NCI-H2171 treated with DMSO at 0.1 percent for 48 hours (cell line): ENCODE measurements around the gene GNAZ.
"Not testable (repeated sequence)": the region's sequence is repeated elsewhere in the genome, so short reads cannot be mapped to it uniquely, and the experiment has no call there.

Experiments used
- DNase-seq: peaks from one replicate; lab custom pipeline; 2025; lab: John Stamatoyannopoulos, UW

GNAZ gene

DNA sequence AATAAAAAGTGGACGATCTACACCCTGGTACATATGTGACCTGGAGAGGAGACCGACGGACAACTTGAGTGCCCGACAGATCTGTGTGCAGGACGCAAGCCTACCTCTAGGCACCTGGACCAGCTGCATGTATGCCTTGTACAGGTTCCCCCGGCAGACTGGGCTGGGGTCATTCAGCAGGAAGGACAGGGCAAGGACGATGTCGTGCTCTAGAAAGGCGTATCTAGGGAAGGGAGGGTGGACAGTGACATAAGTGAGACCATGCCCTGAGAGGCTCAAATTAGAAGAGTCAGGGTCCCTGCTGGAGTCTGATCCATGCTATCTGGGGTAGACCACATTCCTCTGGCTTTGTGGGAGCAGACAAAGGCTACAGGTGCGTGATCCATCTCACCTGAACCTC, 63.6 kb downstream of the GNAZ start:
- DNase-seq: no peak

GRCh38 chr22:23136991-23137390, 66.7 kb downstream of the GNAZ start:
- not testable (repeated sequence) for DNase-seq

DNA sequence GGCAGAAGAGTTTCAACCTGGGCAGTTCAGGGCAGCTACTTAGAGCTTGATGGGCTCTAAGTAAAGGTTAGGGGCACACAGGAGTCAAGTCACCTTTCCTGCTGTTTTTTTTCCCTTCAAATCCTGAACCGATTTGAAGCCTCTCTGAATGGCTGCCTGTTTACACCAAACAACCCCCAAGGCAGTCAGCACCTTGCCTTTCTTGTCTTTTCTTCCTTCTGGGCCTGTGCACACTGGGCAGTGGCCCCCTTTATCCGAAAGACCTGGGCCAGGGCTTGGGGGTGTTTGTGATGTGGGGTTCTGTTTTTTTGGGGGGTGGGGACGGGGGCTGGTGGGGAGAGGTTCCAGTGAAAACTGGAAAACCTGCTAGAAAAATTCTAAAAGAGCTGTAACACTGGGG, 67.1 kb downstream of the GNAZ start:
- DNase-seq: no peak

- no peak for DNase-seq
These were observed 67.7 kb downstream of the GNAZ start for GRCh38 chr22:23137905-23138561.

GRCh38 chr22:23138584-23139435, 68.5 kb downstream of the GNAZ start:
- DNase-seq: peak; percentile 17

DNA sequence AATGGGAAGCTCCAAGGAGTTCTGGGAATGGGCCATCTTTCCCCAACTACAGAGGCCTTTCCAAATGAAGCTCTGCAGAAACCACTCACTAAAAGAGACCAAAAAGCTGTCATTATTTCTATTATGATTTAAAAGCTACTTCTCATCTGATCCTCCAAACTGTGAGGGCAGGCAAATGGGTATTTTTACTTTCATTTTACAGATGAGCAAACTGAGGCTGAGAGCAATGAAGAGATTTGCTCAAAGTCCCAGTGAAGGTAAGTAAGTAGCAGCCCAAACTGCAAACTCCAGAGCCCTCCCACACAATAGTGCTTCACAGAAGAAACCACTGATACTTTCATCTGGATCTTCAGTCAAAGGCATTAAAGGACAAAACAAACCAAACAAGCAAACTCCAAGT, 70.1 kb downstream of the GNAZ start:
- no peak for DNase-seq

DNA sequence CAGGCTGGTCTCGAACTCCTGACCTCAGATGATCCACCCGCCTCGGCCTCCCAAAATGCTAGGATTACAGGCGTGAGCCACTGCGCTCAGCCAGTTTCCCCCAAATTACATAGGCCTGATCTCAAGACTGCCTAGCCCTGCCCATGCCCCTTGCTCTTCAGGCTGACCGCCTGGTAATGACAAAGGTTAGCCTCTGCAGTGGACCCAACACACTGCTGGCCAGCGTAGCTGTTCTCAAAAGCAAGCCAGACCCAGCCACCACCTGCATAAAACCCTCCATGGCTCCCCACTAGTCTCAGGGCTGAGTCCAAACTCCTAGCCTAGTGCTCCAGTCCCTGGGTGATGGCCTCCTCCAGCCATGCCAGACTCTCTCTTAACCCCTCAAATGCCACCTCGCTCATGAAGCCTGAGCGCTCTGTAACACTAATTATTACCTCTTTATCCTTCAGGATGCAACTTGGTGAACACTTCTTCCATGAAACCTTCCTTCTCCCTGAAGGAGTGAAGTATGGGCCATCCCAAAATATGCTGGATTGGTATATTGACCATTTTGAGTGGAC, 72.3 kb downstream of the GNAZ start:
- no peak for DNase-seq

DNA sequence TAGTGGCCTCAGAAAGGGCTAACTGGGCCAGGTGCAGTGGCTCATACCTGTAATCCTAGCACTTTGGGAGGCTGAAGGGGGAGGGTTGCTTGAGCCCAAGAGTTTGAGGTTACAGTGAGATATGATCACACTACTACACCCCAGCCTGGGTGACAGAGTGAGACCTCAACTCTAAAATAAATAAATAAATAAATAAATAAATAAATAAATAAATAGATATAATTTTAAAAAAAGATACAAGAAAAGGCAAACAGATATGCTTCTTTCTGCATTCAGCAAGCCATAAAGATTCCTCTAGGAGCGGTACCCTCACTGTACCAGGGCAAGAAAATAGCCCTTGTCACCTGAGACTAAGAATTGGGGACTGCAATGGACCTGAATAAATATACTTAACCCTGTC, 72.8 kb downstream of the GNAZ start:
- no peak for DNase-seq

GRCh38 chr22:23144432-23144831, 74.1 kb downstream of the GNAZ start:
- DNase-seq: no peak

GRCh38 chr22:23144932-23145877, 74.9 kb downstream of the GNAZ start, which contains the start of gene RAB36:
Gene RAB36 (plus strand): TSS chr22:23145477. CDS start chr22:23146617, 1,140 bp downstream.
- DNase-seq: peak; percentile 99

DNA sequence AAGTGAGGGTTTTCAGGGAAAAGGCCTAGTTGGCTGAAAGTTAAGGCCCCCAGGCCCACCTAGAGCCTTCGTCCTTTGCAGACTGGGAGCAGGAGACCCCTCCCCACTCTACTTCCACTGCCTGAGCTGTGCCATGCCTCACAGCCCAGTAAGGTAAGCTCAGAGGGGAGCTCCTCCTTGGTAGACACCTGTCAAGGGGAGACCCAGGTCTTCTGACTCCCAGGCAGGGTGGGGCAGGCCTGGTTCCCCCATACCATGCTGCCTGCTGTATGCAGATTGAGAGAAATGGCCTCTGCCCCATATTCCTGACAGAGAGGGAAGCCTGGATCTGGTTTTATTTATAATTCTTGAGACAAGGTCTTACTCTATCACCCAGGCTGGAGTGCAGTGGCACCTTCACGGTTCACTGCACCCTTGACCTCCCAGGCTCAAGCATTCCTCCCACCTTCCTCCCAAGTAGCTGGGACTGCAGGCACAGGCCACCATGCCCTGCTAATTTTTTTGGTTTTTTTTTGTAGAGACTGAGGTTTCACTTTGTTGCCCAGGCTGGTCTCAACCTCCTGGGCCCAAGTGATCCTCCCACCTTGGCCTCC, 75.7 kb downstream of the GNAZ start:
- no peak for DNase-seq

DNA sequence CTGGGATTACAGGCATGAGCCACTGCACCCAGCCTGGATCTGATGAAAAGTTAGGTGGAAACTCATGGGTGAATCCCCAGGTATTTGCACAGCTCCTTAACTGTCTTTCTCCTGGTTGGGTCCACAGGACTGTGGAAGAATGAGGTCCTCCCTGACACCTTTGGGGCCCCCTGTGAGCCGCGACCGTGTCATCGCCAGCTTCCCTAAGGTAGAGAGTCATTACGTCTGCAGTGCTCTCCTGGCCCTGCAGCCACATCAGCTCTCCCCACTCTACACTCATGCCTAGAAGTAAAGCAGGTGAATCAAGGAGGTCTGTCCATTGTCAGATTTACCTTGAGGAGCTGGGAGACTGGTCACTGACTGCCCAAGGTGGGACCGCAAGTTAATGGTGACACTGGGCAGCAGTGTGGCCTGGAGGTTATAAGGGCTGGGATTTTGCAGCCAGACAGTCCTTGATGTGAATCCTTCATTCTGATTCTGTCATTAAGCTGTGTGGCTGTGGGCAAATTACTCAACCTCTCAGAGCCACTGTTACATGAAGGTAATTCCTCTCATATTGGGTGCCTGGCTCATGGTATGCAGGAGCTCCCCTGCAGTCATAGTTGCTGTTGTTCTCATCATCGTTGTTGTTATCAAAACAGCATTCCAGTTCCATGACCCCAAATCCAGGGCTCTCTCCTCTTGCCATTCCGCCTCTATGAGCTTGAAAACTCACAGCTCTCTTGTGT, 76.3 kb downstream of the GNAZ start:
- DNase-seq: no peak

DNA sequence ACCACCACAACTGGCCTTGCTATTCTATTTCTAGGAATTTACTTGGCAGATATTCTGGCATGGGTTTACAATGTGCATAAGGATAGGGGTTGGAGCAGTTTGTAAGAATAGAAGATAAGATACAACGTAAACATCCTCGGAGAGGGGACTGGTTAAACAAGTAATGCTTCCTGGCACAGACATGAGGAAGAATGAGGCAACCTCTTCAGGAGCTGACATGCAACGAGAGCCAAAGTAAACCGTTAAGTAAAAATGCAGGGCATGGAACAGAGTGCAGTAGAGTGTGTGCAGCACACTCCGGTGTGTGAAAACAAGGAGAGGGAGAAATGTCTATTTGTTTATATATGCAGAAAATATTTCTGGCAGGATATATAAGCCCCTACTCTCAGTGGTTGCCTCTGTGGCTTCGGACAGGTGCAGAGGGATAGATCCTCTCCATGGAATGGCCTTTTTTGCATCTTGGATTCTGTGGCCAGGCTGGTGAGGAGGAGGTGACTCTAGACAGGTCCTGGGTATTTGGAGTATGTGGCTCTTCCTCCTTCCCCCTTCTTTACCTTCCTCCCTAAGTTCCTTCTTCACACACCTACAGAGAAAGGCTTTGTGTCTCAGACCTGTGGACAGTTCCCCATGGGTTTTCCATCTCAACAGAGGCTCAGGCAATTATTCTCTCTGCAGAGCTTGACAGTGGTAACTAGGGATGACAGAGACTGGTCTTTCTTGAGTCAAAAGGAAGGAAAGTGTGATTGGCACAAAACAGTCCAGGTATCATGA, 77.5 kb downstream of the GNAZ start:
- no peak for DNase-seq

- peak; percentile 43 for DNase-seq
These were observed 79.5 kb downstream of the GNAZ start for GRCh38 chr22:23149743-23150238.

- no peak for DNase-seq
These were observed 80.4 kb downstream of the GNAZ start for GRCh38 chr22:23150762-23151161.

DNA sequence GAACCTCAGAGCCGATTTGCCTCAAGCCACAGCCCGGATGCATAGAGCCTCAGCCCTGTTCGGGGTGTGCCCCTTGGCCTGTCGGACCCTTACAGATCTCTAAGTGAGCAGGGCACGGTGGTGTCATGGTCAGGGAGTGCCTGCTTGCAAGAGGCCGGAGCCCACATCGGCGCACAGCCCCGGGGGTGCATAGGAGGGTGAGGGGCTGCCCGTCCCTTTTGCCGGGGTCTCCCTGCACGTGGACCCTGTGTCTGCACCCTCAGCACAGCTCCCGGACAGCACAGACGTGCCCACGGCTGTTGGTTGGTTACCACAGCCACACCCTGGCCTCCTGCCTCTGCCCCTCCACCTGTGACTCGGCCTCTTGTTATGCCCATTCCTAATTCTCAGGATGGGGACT, 81.5 kb downstream of the GNAZ start:
- DNase-seq: no peak

- DNase-seq: no peak
These were observed 82.2 kb downstream of the GNAZ start for GRCh38 chr22:23152238-23153114.

- no peak for DNase-seq
These were observed 83.7 kb downstream of the GNAZ start for GRCh38 chr22:23153994-23154393.

DNA sequence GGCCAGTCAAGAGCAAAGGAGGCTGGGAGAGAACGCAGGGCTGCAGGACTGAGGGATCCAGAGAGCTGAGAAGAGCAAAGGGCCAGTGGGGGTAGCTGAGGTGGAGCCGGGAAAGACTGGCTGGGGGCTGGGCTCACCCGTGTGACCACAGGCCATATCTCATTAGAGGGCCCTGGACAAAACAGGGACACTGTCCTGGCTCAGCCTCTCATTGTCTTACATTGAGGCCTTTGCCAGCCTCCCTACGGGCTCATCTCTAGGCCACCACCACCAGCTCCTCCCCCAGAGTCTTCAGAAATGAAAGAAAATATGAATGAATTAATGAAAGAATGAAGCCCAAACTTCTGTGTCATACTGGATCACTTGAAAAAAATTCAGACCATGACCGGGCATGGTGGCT, 84.1 kb downstream of the GNAZ start:
- no peak for DNase-seq
